SK-N-SH (cell line): ENCODE measurements around the gene THTPA. TPM values are rescaled to one million over a fixed set of nuclear protein-coding genes. Genes with fewer than 3 reads are reported as not detected.

Experiments
- CTCF ChIA-PET: fragments of 300-600, 350-600 bp; formaldehyde crosslinking; extraction: SDS; loops from one replicate; lab custom pipeline; 2021; lab: Yijun Ruan, JAX
- POLR2A ChIA-PET: fragments of 350-600 bp; sonication (Branson Sonifier 250); formaldehyde crosslinking; extraction: SDS; loops from one replicate; lab custom pipeline; 2020; ENCODE audit warnings: antibody characterized with exemption, inconsistent platforms; lab: Yijun Ruan, JAX
- DNase-seq: peaks from one replicate; pipeline ENCODE4 v3.0.0; 2012
- H2AFZ ChIP-seq: fragments of 200-600 bp; sonication (generic); 2 replicates; pipeline ENCODE4 v1.8.1; 2016; ENCODE audit warnings: antibody characterized with exemption, mild to moderate bottlenecking, low read depth
- H3F3A ChIP-seq: fragments of 200-600 bp; sonication (generic); replicated peaks from 2 replicates; pipeline ENCODE3; 2016; ENCODE audit warnings: antibody characterized with exemption, mild to moderate bottlenecking; ENCODE audit not compliant: insufficient read depth
- H3K27ac ChIP-seq, 2 experiments: fragments of 200-500 bp in 1 of 2; fragments of 200-600 bp in 1 of 2; sonication (Bioruptor generic) in 1 of 2; sonication (generic), shearing (Covaris generic) in 1 of 2; 2 replicates each; pipeline versions ENCODE4 v1.5.1 to v1.6.1; 2014 to 2016; ENCODE audit warnings: low read depth in 2 of 2, inconsistent platforms in 1 of 2, low read length in 1 of 2, mild to moderate bottlenecking in 1 of 2, mixed read lengths in 1 of 2
- H3K27me3 ChIP-seq: fragments of 200-600 bp; sonication (generic), shearing (Covaris generic); 2 replicates; pipeline ENCODE4 v1.6.1; 2016; ENCODE audit warnings: mixed run types; ENCODE audit not compliant: insufficient read depth
- H3K36me3 ChIP-seq, 2 experiments: fragments of 200-500 bp in 1 of 2; fragments of 200-600 bp in 1 of 2; sonication (Bioruptor generic) in 1 of 2; sonication (generic) in 1 of 2; replicated peaks in 1 of 2; 2 replicates each; pipeline versions ENCODE3 to v1.5.1; 2014 to 2016; ENCODE audit warnings: low read length in 1 of 2, mild to moderate bottlenecking in 1 of 2; ENCODE audit not compliant: insufficient read depth in 2 of 2, control insufficient read depth in 1 of 2
- H3K4me1 ChIP-seq, 2 experiments: fragments of 200-500 bp in 1 of 2; fragments of 200-600 bp in 1 of 2; sonication (Bioruptor generic) in 1 of 2; sonication (generic), shearing (Covaris generic) in 1 of 2; 2 replicates each; pipeline versions ENCODE4 v1.5.1 to v1.6.1; 2014 to 2016; ENCODE audit warnings: low read depth in 1 of 2, low read length in 1 of 2, mixed run types in 1 of 2; ENCODE audit not compliant: insufficient read depth in 2 of 2, control insufficient read depth in 1 of 2
- H3K4me2 ChIP-seq: fragments of 200-600 bp; sonication (generic), shearing (Covaris generic); 2 replicates; pipeline ENCODE4 v1.6.1; 2017; ENCODE audit warnings: mixed run types
- H3K4me3 ChIP-seq, 2 experiments: fragments of 200-500 bp in 1 of 2; fragments of 200-600 bp in 1 of 2; sonication (Bioruptor generic) in 1 of 2; sonication (generic), shearing (Covaris generic) in 1 of 2; 2 replicates each; pipeline versions ENCODE4 v1.5.1 to v1.8.1; 2014 to 2016; ENCODE audit warnings: low read depth in 2 of 2, inconsistent platforms in 1 of 2, low read length in 1 of 2, mild to moderate bottlenecking in 1 of 2, mixed read lengths in 1 of 2, moderate library complexity in 1 of 2
- H3K79me2 ChIP-seq: fragments of 200-600 bp; sonication (generic); 2 replicates; pipeline ENCODE4 v1.8.1; 2017; ENCODE audit warnings: mild to moderate bottlenecking; ENCODE audit not compliant: insufficient read depth
- H3K9ac ChIP-seq: fragments of 200-600 bp; sonication (generic); 2 replicates; pipeline ENCODE4 v1.6.1; 2017; ENCODE audit warnings: mixed run types
- H3K9me2 ChIP-seq: fragments of 200-600 bp; sonication (generic); 2 replicates; pipeline ENCODE4 v1.6.1; 2017; ENCODE audit warnings: mixed run types
- H3K9me3 ChIP-seq: fragments of 200-600 bp; sonication (generic); 2 replicates; pipeline ENCODE4 v1.6.1; 2017; ENCODE audit warnings: mixed run types, mild to moderate bottlenecking, moderate library complexity
- H4K20me1 ChIP-seq: fragments of 200-600 bp; sonication (generic); 2 replicates; pipeline ENCODE4 v1.6.1; 2017; ENCODE audit warnings: mild to moderate bottlenecking, mixed run types; ENCODE audit not compliant: insufficient read depth
- CHD2 ChIP-seq: fragments of 150-350 bp; IDR thresholded peaks from 2 replicates; pipeline ENCODE4 v1.6.1; 2018; ENCODE audit warnings: low read length; ENCODE audit not compliant: partially characterized antibody
- ELF1 ChIP-seq: IDR thresholded peaks from 2 replicates; pipeline ENCODE4 v1.4.0; 2012
- EP300 ChIP-seq, 2 experiments: IDR thresholded peaks; 2 replicates each; pipeline versions ENCODE4 v1.4.0 to v1.6.1; 2012; ENCODE audit warnings: borderline replicate concordance in 1 of 2, low read depth in 1 of 2, low read length in 1 of 2
- EZH2phosphoT487 ChIP-seq: fragments of 200-600 bp; sonication (generic); IDR thresholded peaks from 2 replicates; pipeline ENCODE4 v1.6.1; 2017; ENCODE audit warnings: low read depth, mixed run types, mild to moderate bottlenecking, antibody characterized with exemption, moderate library complexity, borderline replicate concordance
- FOXM1 ChIP-seq: IDR thresholded peaks from 2 replicates; pipeline ENCODE4 v1.4.0; 2012; ENCODE audit warnings: low read depth, mild to moderate bottlenecking
- GABPA ChIP-seq: IDR thresholded peaks from 2 replicates; pipeline ENCODE4 v1.4.0; 2012; ENCODE audit warnings: low read depth, mild to moderate bottlenecking
- GATA2 ChIP-seq: sonication (generic); formaldehyde crosslinking; IDR thresholded peaks from 2 replicates; pipeline ENCODE4 v1.5.0; 2020; ENCODE audit warnings: mild to moderate bottlenecking, missing genetic modification reagents
- JUND ChIP-seq: IDR thresholded peaks from 2 replicates; pipeline ENCODE4 v1.4.0; 2012
- NFIC ChIP-seq: IDR thresholded peaks from 2 replicates; pipeline ENCODE4 v1.4.0; 2012; ENCODE audit warnings: borderline replicate concordance
- NRF1 ChIP-seq: IDR thresholded peaks from 2 replicates; pipeline ENCODE4 v1.6.1; 2012; ENCODE audit warnings: low read depth, mild to moderate bottlenecking, low read length
- RAD21 ChIP-seq: IDR thresholded peaks from 2 replicates; pipeline ENCODE4 v1.6.1; 2012; ENCODE audit warnings: mild to moderate bottlenecking, low read length
- RCOR1 ChIP-seq: fragments of 150-350 bp; IDR thresholded peaks from 2 replicates; pipeline ENCODE4 v1.6.1; 2017; ENCODE audit warnings: antibody characterized with exemption, low read length
- RFX5 ChIP-seq: IDR thresholded peaks from 2 replicates; pipeline ENCODE4 v1.6.1; 2012; ENCODE audit warnings: mild to moderate bottlenecking, improper control_type of control experiment, low read length
- SMC3 ChIP-seq: IDR thresholded peaks from 2 replicates; pipeline ENCODE4 v1.6.1; 2012; ENCODE audit warnings: low read depth, low read length, improper control_type of control experiment
- USF1 ChIP-seq: IDR thresholded peaks from 2 replicates; pipeline ENCODE4 v1.4.0; 2012; ENCODE audit warnings: low read depth, borderline replicate concordance
- USF2 ChIP-seq: fragments of 150-350 bp; IDR thresholded peaks from 2 replicates; pipeline ENCODE4 v1.6.1; 2017; ENCODE audit warnings: antibody characterized with exemption, low read length, low read depth, borderline replicate concordance
- WGBS: methylation state at CpG from one replicate; pipeline ENCODE4 v1.1.6; 2017; ENCODE audit warnings: low lambda C conversion rate; 5-methylcytosine and 5-hydroxymethylcytosine counted together
- polyA plus RNA-seq, 3 experiments: library from polyadenylated mRNA; depleted of rRNA; stranded (reverse); fragments of >200 nt; gene quantifications; 2 replicates each; pipeline ENCODE4 v1.2.3, GENCODE V29; 2012
- TF ChIP-seq, protein P1 (sequence below): IDR thresholded peaks from 2 replicates; pipeline ENCODE4; 2012
- TF ChIP-seq, protein P2 (sequence below): fragments of 200-600 bp; sonication (generic); IDR thresholded peaks from 2 replicates; pipeline ENCODE4 v1.6.1; 2017; ENCODE audit warnings: antibody characterized with exemption, mild to moderate bottlenecking, moderate library complexity
- TF ChIP-seq, protein P3 (sequence below): IDR thresholded peaks from 2 replicates; pipeline ENCODE4 v1.4.0; 2012; ENCODE audit warnings: low read depth

Gene THTPA
- polyA plus RNA-seq, 1 of the 3 experiments (the other 2 are of a cell fraction) = 16.3 TPM

GRCh38 chr14:23538050-23538718, 17.9 kb upstream of the THTPA start:
- H3K36me3 ChIP-seq = peaks cover 0 to 8% of the 10 kb centered on the region in 2 experiments
- no peak overlapping the region for H3K9ac ChIP-seq
- H3K4me3 ChIP-seq = no peak overlapping the region
- H3K27me3 ChIP-seq = no peaks in the 10 kb centered on the region
- CTCF ChIA-PET = interaction anchor here (1.0 to 11.3 kb wide), 10 partner anchors 7 to 418 kb away, joined by 3 to 276 read pairs (median 8); partner anchors contain the start of genes AP1G2 and THTPA
- no peak for DNase-seq
- no peak for TF ChIP-seq SMC3
- H2AFZ ChIP-seq = no peak overlapping the region
- no peak overlapping the region for H3K27ac ChIP-seq
- no peaks in the 10 kb centered on the region for H3K9me3 ChIP-seq
- H3K4me1 ChIP-seq = peaks cover 4 to 6% of the 10 kb centered on the region in 2 experiments; a peak in 1 of 4 replicates
- no peaks in the 10 kb centered on the region for H3K9me2 ChIP-seq
- no peaks in the 10 kb centered on the region for H4K20me1 ChIP-seq
- 89% methylated on average over 10 of the region's 10 CpGs for WGBS
- POLR2A ChIA-PET = interaction anchor here (1.1 to 2.1 kb wide), 4 partner anchors 9 to 60 kb away, joined by 3 to 5 read pairs (median 4); no protein-coding TSS in a partner anchor
- H3F3A ChIP-seq = no peaks in the 10 kb centered on the region
- H3K4me2 ChIP-seq = no peak overlapping the region
- no peaks in the 10 kb centered on the region for H3K79me2 ChIP-seq

GRCh38 chr14:23538785-23539184, 17.3 kb upstream of the THTPA start:
- Histone ChIP-seq H3K4me3 (no peak overlapping the region), H3K27me3 (no peaks in the 10 kb centered on the region), H3K9me3 (no peaks in the 10 kb centered on the region), H3K79me2 (no peaks in the 10 kb centered on the region), H4K20me1 (no peaks in the 10 kb centered on the region), H3K4me2 (no peak overlapping the region), H3F3A (no peaks in the 10 kb centered on the region), H3K9ac (no peak overlapping the region), H3K4me1 (peaks cover 4 to 6% of the 10 kb centered on the region in 2 experiments; a peak in 1 of 4 replicates), H3K9me2 (no peaks in the 10 kb centered on the region), H3K27ac (no peak overlapping the region; a peak in 1 of 4 replicates), H2AFZ (no peak overlapping the region), H3K36me3 (peaks cover 0 to 7% of the 10 kb centered on the region in 2 experiments)
- ChIA-PET POLR2A (interaction anchor here (1.0 to 2.1 kb wide), 5 partner anchors 10 to 60 kb away, joined by 3 to 5 read pairs (median 5); no protein-coding TSS in a partner anchor), CTCF (interaction anchor here (0.6 to 11.3 kb wide), 22 partner anchors 8 to 418 kb away, joined by 3 to 276 read pairs (median 4); partner anchors contain the start of genes AP1G2 and THTPA)
- WGBS = 66% methylated on average over 7 of the region's 7 CpGs
- no peak for DNase-seq
- no peak for TF ChIP-seq NRF1
- no peak for TF ChIP-seq EP300 (IDR thresholded peaks at IDR 0.05; ENCODE audit: borderline replicate concordance in 1 of 2, low read depth in 1 of 2, low read length in 1 of 2)
- no peak for TF ChIP-seq USF1
- TF ChIP-seq EZH2phosphoT487 = no peak
- no peak for TF ChIP-seq FOXM1
- TF ChIP-seq, protein P1, sequence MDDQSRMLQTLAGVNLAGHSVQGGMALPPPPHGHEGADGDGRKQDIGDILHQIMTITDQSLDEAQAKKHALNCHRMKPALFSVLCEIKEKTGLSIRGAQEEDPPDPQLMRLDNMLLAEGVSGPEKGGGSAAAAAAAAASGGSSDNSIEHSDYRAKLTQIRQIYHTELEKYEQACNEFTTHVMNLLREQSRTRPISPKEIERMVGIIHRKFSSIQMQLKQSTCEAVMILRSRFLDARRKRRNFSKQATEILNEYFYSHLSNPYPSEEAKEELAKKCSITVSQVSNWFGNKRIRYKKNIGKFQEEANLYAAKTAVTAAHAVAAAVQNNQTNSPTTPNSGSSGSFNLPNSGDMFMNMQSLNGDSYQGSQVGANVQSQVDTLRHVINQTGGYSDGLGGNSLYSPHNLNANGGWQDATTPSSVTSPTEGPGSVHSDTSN = no peak
- TF ChIP-seq, protein P2, sequence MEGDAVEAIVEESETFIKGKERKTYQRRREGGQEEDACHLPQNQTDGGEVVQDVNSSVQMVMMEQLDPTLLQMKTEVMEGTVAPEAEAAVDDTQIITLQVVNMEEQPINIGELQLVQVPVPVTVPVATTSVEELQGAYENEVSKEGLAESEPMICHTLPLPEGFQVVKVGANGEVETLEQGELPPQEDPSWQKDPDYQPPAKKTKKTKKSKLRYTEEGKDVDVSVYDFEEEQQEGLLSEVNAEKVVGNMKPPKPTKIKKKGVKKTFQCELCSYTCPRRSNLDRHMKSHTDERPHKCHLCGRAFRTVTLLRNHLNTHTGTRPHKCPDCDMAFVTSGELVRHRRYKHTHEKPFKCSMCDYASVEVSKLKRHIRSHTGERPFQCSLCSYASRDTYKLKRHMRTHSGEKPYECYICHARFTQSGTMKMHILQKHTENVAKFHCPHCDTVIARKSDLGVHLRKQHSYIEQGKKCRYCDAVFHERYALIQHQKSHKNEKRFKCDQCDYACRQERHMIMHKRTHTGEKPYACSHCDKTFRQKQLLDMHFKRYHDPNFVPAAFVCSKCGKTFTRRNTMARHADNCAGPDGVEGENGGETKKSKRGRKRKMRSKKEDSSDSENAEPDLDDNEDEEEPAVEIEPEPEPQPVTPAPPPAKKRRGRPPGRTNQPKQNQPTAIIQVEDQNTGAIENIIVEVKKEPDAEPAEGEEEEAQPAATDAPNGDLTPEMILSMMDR = no peak
- no peak for TF ChIP-seq CHD2
- TF ChIP-seq RCOR1 = no peak
- TF ChIP-seq RFX5 = no peak
- TF ChIP-seq SMC3 = no peak
- TF ChIP-seq, protein P3, sequence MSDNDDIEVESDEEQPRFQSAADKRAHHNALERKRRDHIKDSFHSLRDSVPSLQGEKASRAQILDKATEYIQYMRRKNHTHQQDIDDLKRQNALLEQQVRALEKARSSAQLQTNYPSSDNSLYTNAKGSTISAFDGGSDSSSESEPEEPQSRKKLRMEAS = no peak
- no peak for TF ChIP-seq GATA2 (CRISPR knock-in tag)
- no peak for TF ChIP-seq USF2
- no peak for TF ChIP-seq NFIC
- no peak for TF ChIP-seq RAD21
- TF ChIP-seq ELF1 = no peak
- TF ChIP-seq JUND = no peak
- no peak for TF ChIP-seq GABPA
